Measurements from ENCODE around the gene GASK1B.

GRCh38 chr4:158190718-158191117 is 17.9 kb upstream of the GASK1B start:
- TF ChIP-seq ZKSCAN1 (IDR thresholded peaks at IDR 0.05; ENCODE audit: low read length) = no peak
- no peak for TF ChIP-seq TCF7 (IDR thresholded peaks at IDR 0.05; ENCODE audit: low read depth)
- no peak for TF ChIP-seq ZBTB7A (CRISPR knock-in tag; IDR thresholded peaks at IDR 0.05)
- TF ChIP-seq TCF7L2 (IDR thresholded peaks at IDR 0.05; ENCODE audit: low read depth, low read length) = no peak
- TF ChIP-seq SMC3 (IDR thresholded peaks at IDR 0.05; ENCODE audit: low read length) = no peak
- TF ChIP-seq NFE2 (CRISPR knock-in tag; IDR thresholded peaks at IDR 0.05) = no peak
- no peak for TF ChIP-seq ZNF124 (CRISPR knock-in tag; IDR thresholded peaks at IDR 0.05)
- TF ChIP-seq CREB1 (IDR thresholded peaks at IDR 0.05) = no peak
- TF ChIP-seq CREB1 (CRISPR knock-in tag; IDR thresholded peaks at IDR 0.05) = no peak
- no peak for TF ChIP-seq CEBPB (IDR thresholded peaks at IDR 0.05; ENCODE audit: borderline replicate concordance, low read depth, low read length)
- no peak for TF ChIP-seq SP1 (IDR thresholded peaks at IDR 0.05)
- no peak for TF ChIP-seq SP1 (CRISPR knock-in tag; IDR thresholded peaks at IDR 0.05)
- no peak for TF ChIP-seq NFE2L2 (IDR thresholded peaks at IDR 0.05; ENCODE audit: low read length)
- no peak for TF ChIP-seq ZNF841 (CRISPR knock-in tag; IDR thresholded peaks at IDR 0.05; ENCODE audit: borderline replicate concordance)
- TF ChIP-seq REST (IDR thresholded peaks at IDR 0.05; ENCODE audit: borderline replicate concordance in 1 of 2, low read depth in 1 of 2, low read length in 2 of 2) = no peak
